Upper lobe of left lung (tissue), 4 donors: ENCODE measurements around the gene CROCC.
"Not testable (repeated sequence)": the region's sequence is repeated elsewhere in the genome, so short reads cannot be mapped to it uniquely, and the experiment has no call there.

Experiments
- CTCF ChIP-seq, 6 experiments: fragments of 450-650 bp in 4 of 6; fragments of 200-600 bp in 2 of 6; sonication (generic) in 2 of 6; IDR thresholded peaks; one replicate each; pipeline ENCODE4 v1.5.1; 2016 to 2019; ENCODE audit warnings: antibody characterized with exemption in 6 of 6
- POLR2A ChIP-seq, 4 donors: fragments of 450-650 bp; IDR thresholded peaks; one replicate each; pipeline ENCODE4 v1.5.1; 2016 to 2017; ENCODE audit warnings: antibody characterized with exemption in 4 of 4, mild to moderate bottlenecking in 2 of 4
- POLR2AphosphoS5 ChIP-seq, 2 donors: sonication (generic); formaldehyde crosslinking; IDR thresholded peaks; one replicate each; pipeline ENCODE4 v1.5.1; 2017; ENCODE audit warnings: antibody characterized with exemption in 2 of 2

- not testable (repeated sequence) for TF ChIP-seq POLR2AphosphoS5, CTCF, POLR2A (IDR thresholded peaks at IDR 0.05)
Observed at GRCh38 chr1:16874968-16875765, 46.6 kb upstream of the CROCC start.
